GM18861 (cell line): ENCODE results near the gene ATG9A.
A peak's percentile ranks its signal among the peaks of the same experiment; 100 is the strongest.
"Not testable (repeated sequence)": the region's sequence is repeated elsewhere in the genome, so short reads cannot be mapped to it uniquely, and the experiment has no call there.

Experiments
- ATAC-seq: cut with Tn5 transposase; IDR thresholded peaks from one replicate; pipeline ENCODE4 v1.9.1; 2021; ENCODE audit not compliant: unreplicated experiment

ATG9A gene

GRCh38 chr2:219207134-219207883 is 22.1 kb downstream of the ATG9A start:
- ATAC-seq = no peak

GRCh38 chr2:219206328-219207133 is 22.9 kb downstream of the ATG9A start, which contains the start of gene ZFAND2B:
ZFAND2B (plus strand) TSS chr2:219206782; CDS start chr2:219206988, 206 bp downstream.
- peak; percentile 96 for ATAC-seq

- no peak for ATAC-seq
Measured at GRCh38 chr2:219205981-219206327, 23.5 kb downstream of the ATG9A start.

DNA sequence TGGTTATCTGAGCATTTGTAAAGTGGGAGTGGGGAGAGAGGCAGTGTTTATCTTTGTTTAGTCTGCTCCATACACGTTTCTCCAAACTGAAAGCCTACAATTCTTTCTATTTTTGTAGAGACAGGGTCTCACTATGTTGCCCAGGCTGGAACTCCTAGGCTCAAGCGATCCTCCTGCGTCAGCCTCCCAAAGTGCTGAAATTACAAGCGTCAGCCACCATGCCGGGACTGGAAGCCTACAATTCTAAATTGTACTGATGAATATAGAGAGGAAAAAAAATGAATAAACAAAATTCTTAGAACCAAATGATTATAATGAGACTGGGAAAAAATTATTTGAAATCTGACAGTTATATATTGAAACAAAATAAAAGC is 24.3 kb downstream of the ATG9A start:
- ATAC-seq = no peak

DNA sequence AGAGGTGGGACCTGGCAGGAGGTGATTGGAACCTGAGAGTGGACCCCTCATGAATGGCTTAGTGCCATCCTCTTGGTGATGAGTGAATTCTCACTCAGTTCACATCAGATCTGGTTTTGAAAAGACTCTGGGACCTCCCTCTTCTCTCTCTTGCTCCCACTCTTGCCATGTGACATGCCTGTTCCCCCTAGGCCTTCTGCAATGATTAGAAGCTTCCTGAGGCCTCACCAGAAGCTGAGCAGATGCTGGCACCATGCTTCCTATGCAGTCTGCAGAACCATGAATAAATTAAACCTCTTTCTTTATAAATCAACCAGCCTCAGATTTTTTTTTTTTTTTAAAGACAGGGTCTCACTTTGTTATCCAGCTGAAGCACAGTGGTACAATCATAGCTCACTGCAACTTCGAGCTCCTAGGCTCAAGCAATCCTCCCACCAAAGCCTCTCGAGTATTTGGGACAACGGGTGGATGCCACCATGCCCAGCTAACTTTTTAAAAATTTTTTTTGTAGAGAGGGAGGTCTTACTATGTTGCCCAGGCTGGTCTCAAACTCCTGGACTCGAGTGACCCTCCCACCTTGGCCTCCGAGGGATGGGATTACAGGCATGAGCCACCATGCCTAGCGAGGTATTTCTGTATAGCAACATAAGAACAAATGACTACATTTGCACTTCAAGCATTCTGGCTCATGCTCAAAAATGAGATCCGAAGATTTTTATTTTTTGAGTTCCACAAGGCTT is 24.8 kb downstream of the ATG9A start:
- ATAC-seq = no peak

GRCh38 chr2:219201331-219201730 is 28.1 kb downstream of the ATG9A start:
- ATAC-seq = not testable (repeated sequence)

- not testable (repeated sequence) for ATAC-seq
Measured at GRCh38 chr2:219200502-219201326, 28.7 kb downstream of the ATG9A start.

- ATAC-seq = no peak
Measured at GRCh38 chr2:219199470-219200211, 29.8 kb downstream of the ATG9A start.

GRCh38 chr2:219198974-219199373 is 30.5 kb downstream of the ATG9A start:
- no peak for ATAC-seq

- ATAC-seq = no peak
Measured at GRCh38 chr2:219197388-219197787, 32.0 kb downstream of the ATG9A start.

GRCh38 chr2:219186754-219187456 is 42.5 kb downstream of the ATG9A start:
- no peak for ATAC-seq

- no peak for ATAC-seq
Measured at GRCh38 chr2:219184121-219184520, 45.3 kb downstream of the ATG9A start.

GRCh38 chr2:219183151-219183772 is 46.2 kb downstream of the ATG9A start:
- ATAC-seq = no peak

DNA sequence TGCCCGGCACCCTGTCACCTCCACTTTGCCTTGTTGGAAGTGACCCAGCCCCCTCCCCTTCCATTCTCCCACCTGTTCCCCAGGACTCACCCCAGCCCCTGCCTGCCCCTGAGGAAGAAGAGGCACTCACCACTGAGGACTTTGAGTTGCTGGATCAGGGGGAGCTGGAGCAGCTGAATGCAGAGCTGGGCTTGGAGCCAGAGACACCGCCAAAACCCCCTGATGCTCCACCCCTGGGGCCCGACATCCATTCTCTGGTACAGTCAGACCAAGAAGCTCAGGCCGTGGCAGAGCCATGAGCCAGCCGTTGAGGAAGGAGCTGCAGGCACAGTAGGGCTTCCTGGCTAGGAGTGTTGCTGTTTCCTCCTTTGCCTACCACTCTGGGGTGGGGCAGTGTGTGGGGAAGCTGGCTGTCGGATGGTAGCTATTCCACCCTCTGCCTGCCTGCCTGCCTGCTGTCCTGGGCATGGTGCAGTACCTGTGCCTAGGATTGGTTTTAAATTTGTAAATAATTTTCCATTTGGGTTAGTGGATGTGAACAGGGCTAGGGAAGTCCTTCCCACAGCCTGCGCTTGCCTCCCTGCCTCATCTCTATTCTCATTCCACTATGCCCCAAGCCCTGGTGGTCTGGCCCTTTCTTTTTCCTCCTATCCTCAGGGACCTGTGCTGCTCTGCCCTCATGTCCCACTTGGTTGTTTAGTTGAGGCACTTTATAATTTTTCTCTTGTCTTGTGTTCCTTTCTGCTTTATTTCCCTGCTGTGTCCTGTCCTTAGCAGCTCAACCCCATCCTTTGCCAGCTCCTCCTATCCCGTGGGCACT is 46.9 kb downstream of the ATG9A start:
- no peak for ATAC-seq

DNA sequence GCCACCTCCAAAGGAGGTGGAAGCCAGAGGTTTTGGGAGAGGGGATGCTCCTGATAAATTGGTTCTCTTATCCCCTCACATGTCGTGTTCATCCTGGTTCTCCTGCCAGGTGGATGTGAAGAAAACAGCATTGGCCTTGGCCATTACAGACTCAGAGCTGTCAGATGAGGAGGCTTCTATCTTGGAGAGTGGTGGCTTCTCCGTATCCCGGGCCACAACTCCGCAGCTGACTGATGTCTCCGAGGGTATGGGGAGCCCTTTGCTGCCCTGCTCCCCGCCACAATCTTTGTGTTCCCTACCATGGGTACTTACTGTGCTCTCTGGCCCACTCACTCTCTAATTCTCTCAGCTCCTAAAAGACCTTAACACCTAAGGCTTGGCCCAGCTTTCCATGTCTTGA is 47.9 kb downstream of the ATG9A start:
- no peak for ATAC-seq

DNA sequence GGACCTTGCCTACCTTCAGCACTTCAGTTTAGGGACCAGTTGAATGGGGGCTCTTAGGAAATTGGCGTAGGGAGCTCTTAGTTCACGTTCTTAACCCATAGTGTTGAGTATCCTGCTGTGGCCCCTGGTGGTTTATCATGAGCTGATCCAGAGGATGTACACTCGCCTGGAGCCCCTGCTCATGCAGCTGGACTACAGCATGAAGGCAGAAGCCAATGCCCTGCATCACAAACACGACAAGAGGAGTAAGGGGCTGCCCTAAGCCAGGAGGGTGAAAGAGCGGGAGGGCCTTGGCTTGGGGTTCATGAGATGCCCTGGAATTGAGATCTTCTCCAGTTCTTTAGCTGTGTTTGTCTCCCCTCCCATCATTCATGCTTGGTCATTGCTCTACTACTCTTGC is 48.5 kb downstream of the ATG9A start:
- ATAC-seq = no peak

GRCh38 chr2:219179601-219180465 is 49.6 kb downstream of the ATG9A start:
- no peak for ATAC-seq
